Tibial nerve (tissue), 4 donors: ENCODE data around the gene PSKH1. TPM values are rescaled to one million over a fixed set of nuclear protein-coding genes. Genes with fewer than 3 reads are reported as not detected.
A peak's percentile ranks its signal among the peaks of the same experiment; 100 is the strongest.

ENCODE experiments used
- DNase-seq, 2 donors: peaks; one replicate each; pipeline ENCODE4 v3.0.0-alpha.2; 2019; ENCODE audit warnings: low spot score in 2 of 2
- H3K27ac ChIP-seq, 4 donors: fragments of 200-600 bp; sonication (generic) in 3 of 4; one replicate each; pipeline ENCODE4 v1.5.1; 2017 to 2019; ENCODE audit warnings: mild to moderate bottlenecking in 1 of 4
- H3K27me3 ChIP-seq, 2 donors: fragments of 200-600 bp; sonication (generic) in 1 of 2; one replicate each; pipeline versions ENCODE4 v1.5.1 to v1.6.0; 2017 to 2019
- H3K36me3 ChIP-seq, 3 donors: fragments of 200-600 bp; sonication (generic); one replicate each; pipeline ENCODE4 v1.5.1; 2018 to 2019
- H3K4me1 ChIP-seq, 4 donors: fragments of 200-600 bp; sonication (generic) in 3 of 4; one replicate each; pipeline ENCODE4 v1.5.1; 2017 to 2019
- H3K4me3 ChIP-seq, 4 donors: fragments of 200-600 bp; sonication (generic) in 3 of 4; one replicate each; pipeline ENCODE4 v1.5.1; 2017 to 2019; ENCODE audit warnings: mild to moderate bottlenecking in 1 of 4, moderate library complexity in 1 of 4
- H3K9me3 ChIP-seq, 4 donors: fragments of 200-600 bp; sonication (generic) in 3 of 4; one replicate each; pipeline ENCODE4 v1.5.1; 2017 to 2019
- EP300 ChIP-seq, 2 donors: sonication (generic); formaldehyde crosslinking; IDR thresholded peaks; one replicate each; pipeline ENCODE4 v1.6.1; 2017; ENCODE audit warnings: antibody characterized with exemption in 2 of 2, mild to moderate bottlenecking in 1 of 2
- POLR2A ChIP-seq, 2 donors: fragments of 450-650 bp; IDR thresholded peaks; one replicate each; pipeline ENCODE4 v1.6.1; 2017; ENCODE audit warnings: antibody characterized with exemption in 2 of 2, mild to moderate bottlenecking in 2 of 2, moderate library complexity in 2 of 2
- WGBS, 2 donors: methylation state at CpG; one replicate each; pipeline ENCODE4 v1.1.5; 2018; 5-methylcytosine and 5-hydroxymethylcytosine counted together
- total RNA-seq, 4 donors: library from RNA; depleted of rRNA; stranded (reverse); fragments of >200 nt; gene quantifications; one replicate each; pipeline ENCODE4 v1.1.0, GENCODE V29; 2016
- TF ChIP-seq, protein P1 (sequence below), 5 experiments: fragments of 200-600 bp in 3 of 5; fragments of 450-650 bp in 2 of 5; sonication (generic) in 3 of 5; IDR thresholded peaks; one replicate each; pipeline ENCODE4 v1.5.1; 2016 to 2019; ENCODE audit warnings: antibody characterized with exemption in 5 of 5, mild to moderate bottlenecking in 3 of 5, moderate library complexity in 2 of 5

The PSKH1 gene
- total RNA-seq, 4 donors from 2014 or later, result 22.2 to 30.8 (median 24.2) TPM

GRCh38 chr16:67942200-67942509 lies 49.1 kb downstream of the PSKH1 start:
- DNase-seq, result no peak
- TF ChIP-seq EP300 (IDR thresholded peaks at IDR 0.05) (no peak), POLR2A (IDR thresholded peaks at IDR 0.05) (no peak)
- TF ChIP-seq, protein P1, sequence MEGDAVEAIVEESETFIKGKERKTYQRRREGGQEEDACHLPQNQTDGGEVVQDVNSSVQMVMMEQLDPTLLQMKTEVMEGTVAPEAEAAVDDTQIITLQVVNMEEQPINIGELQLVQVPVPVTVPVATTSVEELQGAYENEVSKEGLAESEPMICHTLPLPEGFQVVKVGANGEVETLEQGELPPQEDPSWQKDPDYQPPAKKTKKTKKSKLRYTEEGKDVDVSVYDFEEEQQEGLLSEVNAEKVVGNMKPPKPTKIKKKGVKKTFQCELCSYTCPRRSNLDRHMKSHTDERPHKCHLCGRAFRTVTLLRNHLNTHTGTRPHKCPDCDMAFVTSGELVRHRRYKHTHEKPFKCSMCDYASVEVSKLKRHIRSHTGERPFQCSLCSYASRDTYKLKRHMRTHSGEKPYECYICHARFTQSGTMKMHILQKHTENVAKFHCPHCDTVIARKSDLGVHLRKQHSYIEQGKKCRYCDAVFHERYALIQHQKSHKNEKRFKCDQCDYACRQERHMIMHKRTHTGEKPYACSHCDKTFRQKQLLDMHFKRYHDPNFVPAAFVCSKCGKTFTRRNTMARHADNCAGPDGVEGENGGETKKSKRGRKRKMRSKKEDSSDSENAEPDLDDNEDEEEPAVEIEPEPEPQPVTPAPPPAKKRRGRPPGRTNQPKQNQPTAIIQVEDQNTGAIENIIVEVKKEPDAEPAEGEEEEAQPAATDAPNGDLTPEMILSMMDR (IDR thresholded peaks at IDR 0.05), result peak; percentile 39 to 70 (median 60)
- Histone ChIP-seq H3K4me1 (peaks cover 0 to 71% (median 35%) of the 10 kb centered on the region in 4 donors), H3K4me3 (no peak overlapping the region), H3K36me3 (peaks cover 4 to 68% (median 10%) of the 10 kb centered on the region in 3 donors), H3K27ac (peak overlapping the region in 3 of 4 donors; percentile 73 to 90 (median 84)), H3K27me3 (no peaks in the 10 kb centered on the region), H3K9me3 (no peaks in the 10 kb centered on the region)
- WGBS, 2 donors, result 75 to 89% methylated on average over 4 to 5 of the region's 6 CpGs

DNA sequence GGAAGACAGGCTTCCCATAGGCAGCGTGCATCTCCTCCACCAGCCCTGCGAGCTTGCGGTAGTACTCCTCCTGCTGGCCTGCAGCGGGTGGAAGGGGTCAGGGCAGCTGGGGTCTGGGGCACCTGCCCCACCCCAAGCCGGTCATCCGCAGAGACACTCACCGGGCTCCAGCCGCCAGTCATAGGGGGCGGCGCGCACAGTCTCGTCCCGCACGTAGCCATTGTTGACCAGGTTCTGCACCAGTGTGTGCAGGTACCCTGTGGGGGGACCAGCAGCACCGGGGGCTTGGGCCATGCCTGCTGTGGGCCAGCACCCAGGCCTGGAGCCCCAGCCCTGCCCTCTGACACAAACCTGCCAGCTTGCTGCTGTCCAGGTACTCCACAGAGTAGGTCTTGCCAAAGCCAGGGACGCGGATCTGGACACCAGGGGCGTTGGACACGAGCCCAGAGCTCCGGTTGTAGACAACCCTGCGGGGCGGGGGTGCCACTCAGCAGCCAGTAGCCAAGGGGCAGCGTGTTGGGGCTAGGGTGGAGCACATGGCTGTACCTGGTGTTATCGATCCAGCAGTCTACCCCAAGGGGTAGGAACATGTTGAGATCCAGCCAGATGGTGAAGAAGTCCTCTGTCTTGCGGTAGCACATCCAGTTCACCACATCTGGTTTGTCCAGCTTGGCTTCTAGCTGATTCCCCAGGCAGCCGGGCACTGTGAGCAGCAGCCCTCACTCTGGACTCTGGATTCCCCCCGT lies 49.6 kb downstream of the PSKH1 start:
- no peaks in the 10 kb centered on the region for H3K9me3 ChIP-seq
- DNase-seq, result no peak
- WGBS, 2 donors, result 75 to 83% methylated on average over 7 to 20 of the region's 27 CpGs
- H3K4me3 ChIP-seq, result no peak overlapping the region
- TF ChIP-seq, protein P1 (IDR thresholded peaks at IDR 0.05), result no peak
- TF ChIP-seq EP300 (IDR thresholded peaks at IDR 0.05) (no peak), POLR2A (IDR thresholded peaks at IDR 0.05) (no peak)
- H3K36me3 ChIP-seq, result peaks cover 4 to 74% (median 14%) of the 10 kb centered on the region in 3 donors
- H3K27ac ChIP-seq, result peak overlapping the region; percentile 73 to 90 (median 80)
- H3K4me1 ChIP-seq, result peaks cover 0 to 71% (median 30%) of the 10 kb centered on the region in 4 donors
- H3K27me3 ChIP-seq, result no peaks in the 10 kb centered on the region

DNA sequence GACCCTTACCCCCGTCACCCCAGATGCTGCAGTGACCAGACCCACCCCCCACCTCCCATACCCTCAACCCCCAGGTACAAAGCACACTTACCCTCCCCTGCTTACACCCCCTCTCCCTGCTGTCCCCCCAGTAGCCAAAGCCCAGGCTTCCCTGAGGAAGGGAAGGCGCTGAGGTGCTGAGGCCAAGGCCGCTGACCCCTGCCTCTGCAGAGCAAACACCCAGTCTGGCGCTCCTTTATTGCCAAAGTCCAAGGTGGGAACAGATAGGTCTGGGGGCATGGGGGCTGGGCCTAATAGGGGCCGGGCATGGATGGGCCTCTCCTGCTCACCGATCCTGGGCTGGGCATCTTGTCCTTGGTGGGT lies 50.2 kb downstream of the PSKH1 start:
- Histone ChIP-seq H3K9me3 (no peaks in the 10 kb centered on the region), H3K4me3 (no peak overlapping the region), H3K4me1 (peaks cover 0 to 75% (median 30%) of the 10 kb centered on the region in 4 donors), H3K27me3 (no peaks in the 10 kb centered on the region), H3K27ac (peak overlapping the region; percentile 73 to 90 (median 80)), H3K36me3 (peaks cover 4 to 79% (median 14%) of the 10 kb centered on the region in 3 donors)
- TF ChIP-seq POLR2A (IDR thresholded peaks at IDR 0.05), result no peak
- no peak for TF ChIP-seq EP300 (IDR thresholded peaks at IDR 0.05)
- TF ChIP-seq, protein P1 (IDR thresholded peaks at IDR 0.05), result no peak
- WGBS, 2 donors, result 62 to 75% methylated on average over 6 of the region's 6 CpGs
- DNase-seq, result no peak

GRCh38 chr16:67943619-67944504 lies 50.8 kb downstream of the PSKH1 start, which contains the start of gene LCAT:
LCAT (minus strand) TSS chr16:67944120; CDS start chr16:67944101, 19 bp downstream.
- H3K27ac ChIP-seq, result peak within 1 kb of the TSS; percentile 73 to 90 (median 80)
- WGBS, 2 donors, result 16 to 40% methylated on average over 10 to 22 of the region's 23 CpGs
- H3K4me1 ChIP-seq, result peaks cover 0 to 80% (median 30%) of the 10 kb centered on the region in 4 donors
- H3K27me3 ChIP-seq, result no peaks in the 10 kb centered on the region
- DNase-seq, result peak; percentile 56 to 64
- peaks cover 4 to 85% (median 14%) of the 10 kb centered on the region in 3 donors for H3K36me3 ChIP-seq
- no peaks in the 10 kb centered on the region for H3K9me3 ChIP-seq
- TF ChIP-seq, protein P1 (IDR thresholded peaks at IDR 0.05), result no peak
- TF ChIP-seq EP300 (IDR thresholded peaks at IDR 0.05) (peak; percentile 30 to 80), POLR2A (IDR thresholded peaks at IDR 0.05) (peak in 1 of 2 donors; percentile 63)
- no peak within 1 kb of the TSS for H3K4me3 ChIP-seq
